GM19463 (cell line): ENCODE results near the gene CCDC63.

Experiments
- ATAC-seq: cut with Tn5 transposase; IDR thresholded peaks from one replicate; pipeline ENCODE4 v1.9.1; 2021; ENCODE audit warnings: mild to moderate bottlenecking, moderate library complexity; ENCODE audit not compliant: unreplicated experiment

The CCDC63 gene

DNA sequence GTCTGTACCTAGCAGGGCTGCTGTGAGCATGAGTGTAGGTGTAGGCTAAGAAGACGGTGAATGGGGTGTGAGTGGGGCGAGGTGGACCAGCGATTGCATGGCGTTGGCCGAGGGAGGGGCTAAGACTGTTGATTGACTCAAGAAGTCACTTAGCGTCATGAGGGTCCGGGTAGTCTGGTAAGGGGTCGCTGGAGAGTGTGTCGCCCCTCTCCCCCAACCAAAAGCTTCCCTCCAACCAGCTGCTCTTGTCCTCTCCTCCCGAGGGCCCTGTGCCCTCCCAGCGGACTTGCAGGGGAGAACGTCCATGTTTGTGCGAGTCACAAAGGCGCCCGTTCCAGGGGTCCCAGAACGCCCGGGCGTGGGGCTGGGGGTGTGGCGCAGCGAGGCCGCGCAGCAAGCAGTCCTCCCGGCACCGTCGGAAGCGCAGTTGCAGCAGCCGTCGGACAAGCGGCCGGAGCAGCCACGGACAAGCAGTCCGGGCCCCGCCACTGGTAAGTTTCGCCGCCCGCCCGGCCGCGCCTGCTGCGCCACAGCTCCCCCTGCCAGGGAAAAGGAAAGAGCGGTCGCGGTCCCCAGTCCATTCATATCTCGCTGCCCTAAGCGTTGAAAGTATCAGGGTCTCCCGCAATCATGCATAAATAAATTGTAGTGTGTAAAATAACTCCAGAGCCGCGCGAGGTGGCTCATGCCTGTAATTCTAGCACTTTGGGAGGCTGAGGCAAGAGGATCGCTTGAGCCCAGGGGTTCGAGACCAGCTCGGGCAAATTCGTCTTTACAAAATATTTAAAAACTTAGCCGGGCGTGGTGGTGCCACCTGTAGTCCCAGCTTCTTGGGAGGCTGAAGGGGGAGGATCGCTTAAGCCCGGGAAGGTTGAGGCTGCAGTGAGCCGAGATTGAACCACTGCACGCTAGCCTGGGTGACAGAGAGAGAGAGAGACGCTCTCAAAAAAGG is at the start of gene CCDC63:
TSS of gene CCDC63 (plus strand) at position 373 of the 952 bp plus-strand sequence. CDS start 5,968 bp downstream, outside the sequence.
- ATAC-seq = no peak

DNA sequence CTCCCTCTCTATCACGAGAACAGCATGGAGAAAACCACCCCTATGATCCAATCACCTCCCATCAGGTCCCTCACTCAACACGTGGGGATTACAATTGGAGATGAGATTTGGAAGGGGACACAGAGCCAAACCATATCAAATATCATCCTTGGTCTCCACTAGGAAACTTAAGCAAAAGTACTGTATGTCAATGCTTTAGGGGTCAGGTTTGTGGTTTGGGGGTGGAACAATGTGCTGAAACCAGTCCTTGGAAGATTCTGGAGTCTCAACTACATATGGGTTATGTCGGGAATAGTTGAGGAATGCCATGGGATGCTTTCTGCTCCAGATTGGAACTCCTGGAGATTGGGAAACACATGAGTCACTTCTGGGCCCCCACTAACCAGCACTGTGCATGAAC is 48.3 kb upstream of the CCDC63 start:
- no peak for ATAC-seq

DNA sequence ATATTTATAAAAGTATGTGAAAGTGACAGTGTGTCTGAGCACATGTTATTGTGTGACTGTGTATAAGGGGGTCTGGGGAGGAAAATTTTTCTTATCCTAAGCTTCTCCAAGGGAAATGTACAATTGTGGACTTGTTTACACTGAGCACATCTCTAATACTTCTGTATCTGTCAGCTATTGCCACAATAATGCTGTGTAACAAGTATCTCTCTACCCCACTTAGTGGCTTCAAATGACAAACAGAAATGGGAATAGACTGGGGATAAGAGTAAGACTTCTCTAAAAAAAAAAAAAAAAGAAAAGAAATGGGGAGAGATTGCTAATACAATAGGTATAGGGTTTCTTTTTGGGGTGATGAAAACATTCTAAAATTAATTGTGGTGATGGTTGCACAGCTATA is 44.3 kb upstream of the CCDC63 start:
- no peak for ATAC-seq

DNA sequence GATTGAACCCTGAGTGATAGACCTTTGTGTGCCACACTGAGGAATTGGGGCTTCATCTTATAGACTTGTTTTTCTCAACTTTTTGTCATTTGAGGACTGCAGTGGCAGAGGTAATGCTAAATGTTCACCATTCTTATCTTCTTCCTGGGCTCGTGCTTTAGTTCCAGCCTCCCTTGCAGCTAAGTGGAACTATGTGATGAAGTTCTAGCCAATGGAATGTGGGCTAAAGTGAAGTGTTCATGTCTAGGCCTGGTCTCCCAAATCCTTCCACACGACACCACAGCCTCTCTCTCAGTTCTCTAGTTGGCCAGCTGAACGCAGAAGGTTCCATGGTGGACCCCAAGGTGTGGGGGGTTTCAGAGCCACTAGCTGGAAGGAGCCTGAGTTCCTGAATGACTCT is 42.4 kb upstream of the CCDC63 start:
- no peak for ATAC-seq

- no peak for ATAC-seq
These were observed 39.1 kb upstream of the CCDC63 start for GRCh38 chr12:110807640-110808039.

GRCh38 chr12:110809149-110809548 is 37.6 kb upstream of the CCDC63 start:
- ATAC-seq = no peak

DNA sequence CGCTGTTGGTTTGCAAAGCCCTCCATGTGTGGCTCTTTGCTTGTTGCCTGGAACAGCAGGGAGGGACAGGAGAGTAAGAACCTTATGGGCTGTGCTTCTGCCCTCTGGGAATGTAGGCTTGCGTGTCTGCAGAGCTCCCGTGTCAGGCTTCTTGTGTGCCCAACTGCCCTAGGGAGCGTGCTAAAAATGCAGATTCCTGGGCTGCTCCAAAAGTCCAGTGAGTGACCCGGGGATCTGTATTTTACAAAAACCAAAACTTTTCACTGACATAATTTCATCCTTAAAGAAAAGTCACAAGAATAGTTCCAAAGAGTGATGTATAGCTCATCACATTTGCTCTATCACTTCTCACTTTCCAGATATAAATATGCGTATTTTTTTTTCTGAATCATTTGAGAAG is 34.8 kb upstream of the CCDC63 start:
- no peak for ATAC-seq

DNA sequence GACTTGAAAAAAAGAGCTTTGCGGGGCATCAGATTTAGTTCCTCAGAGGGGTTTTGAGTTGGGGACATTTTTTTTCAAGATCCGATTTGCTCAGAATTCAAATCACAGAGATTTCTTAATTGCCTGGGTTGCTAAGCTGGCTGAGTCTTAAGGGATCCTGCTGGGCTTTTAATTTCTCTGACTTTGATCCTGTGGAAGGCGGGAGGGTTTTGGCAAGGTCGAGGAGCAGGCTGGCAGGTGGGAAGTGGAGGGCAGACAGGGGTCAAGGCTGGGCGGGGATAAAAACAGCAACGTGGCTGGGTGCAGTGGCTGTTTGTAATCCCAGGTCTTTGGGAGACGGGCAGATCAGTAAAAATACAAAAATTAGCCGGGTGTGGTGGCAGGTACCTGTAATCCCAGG is 33.5 kb upstream of the CCDC63 start:
- no peak for ATAC-seq

GRCh38 chr12:110813756-110814155 is 33.0 kb upstream of the CCDC63 start:
- no peak for ATAC-seq

DNA sequence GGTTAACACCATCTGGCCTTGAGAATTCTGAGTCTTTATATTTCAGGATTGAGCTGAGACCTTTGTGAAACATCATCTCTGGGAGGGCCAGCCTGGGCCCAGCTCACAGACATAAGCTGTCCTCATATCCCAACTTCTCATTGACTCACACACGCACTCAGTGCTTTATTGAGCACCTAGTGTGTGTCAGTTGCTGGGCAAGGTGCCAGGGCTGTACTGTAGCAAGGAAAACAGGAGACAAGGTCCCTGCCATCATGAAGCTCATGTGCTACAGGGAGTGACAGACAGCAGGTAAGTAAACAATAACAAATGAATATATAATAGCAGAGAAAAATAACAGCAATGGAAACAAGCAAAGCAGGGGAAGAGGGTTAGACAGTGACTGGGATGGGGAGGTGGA is 30.5 kb upstream of the CCDC63 start:
- no peak for ATAC-seq

GRCh38 chr12:110816779-110817178 is 30.0 kb upstream of the CCDC63 start:
- no peak for ATAC-seq

GRCh38 chr12:110818511-110818910 is 28.3 kb upstream of the CCDC63 start:
- ATAC-seq = no peak

DNA sequence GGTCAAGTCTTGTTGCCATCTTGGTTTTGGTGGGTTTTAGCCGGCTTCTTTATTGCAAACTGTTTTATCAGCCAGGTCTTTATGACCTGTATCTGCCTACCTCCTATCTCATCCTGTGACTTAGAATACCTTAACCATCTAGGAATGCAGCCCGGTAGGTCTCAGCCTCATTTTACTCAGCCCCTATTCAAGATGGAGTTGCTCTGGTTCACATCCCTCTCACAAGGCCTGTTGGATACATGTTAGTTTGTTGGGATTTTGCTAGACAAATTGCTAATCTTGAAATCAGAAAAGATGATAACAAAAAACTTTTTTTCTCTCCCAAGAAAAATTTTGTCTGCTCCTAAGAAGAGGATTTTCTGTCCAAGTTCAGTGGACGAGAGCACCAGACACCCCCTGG is 27.6 kb upstream of the CCDC63 start:
- ATAC-seq = no peak

- no peak for ATAC-seq
These were observed 27.1 kb upstream of the CCDC63 start for GRCh38 chr12:110819646-110820045.

DNA sequence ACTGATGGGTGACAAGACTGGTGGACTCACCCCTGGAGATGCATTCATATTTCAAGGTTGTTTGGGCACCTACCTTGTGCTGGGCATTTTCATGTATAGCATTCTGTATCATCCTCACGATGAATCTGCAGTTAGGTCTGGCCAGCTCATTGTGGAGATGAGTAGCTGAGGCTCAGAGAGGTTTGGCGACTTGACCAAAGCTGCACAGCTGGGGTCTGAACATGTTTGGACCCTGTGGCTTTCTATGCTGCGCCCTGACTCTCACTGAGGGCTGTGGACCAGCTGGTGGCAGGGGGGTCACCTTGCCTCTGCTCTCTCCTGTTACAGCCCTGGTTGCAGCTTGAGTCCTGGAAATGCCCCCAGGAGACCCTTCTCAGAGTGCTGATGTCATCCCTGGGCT is 24.9 kb upstream of the CCDC63 start:
- no peak for ATAC-seq

DNA sequence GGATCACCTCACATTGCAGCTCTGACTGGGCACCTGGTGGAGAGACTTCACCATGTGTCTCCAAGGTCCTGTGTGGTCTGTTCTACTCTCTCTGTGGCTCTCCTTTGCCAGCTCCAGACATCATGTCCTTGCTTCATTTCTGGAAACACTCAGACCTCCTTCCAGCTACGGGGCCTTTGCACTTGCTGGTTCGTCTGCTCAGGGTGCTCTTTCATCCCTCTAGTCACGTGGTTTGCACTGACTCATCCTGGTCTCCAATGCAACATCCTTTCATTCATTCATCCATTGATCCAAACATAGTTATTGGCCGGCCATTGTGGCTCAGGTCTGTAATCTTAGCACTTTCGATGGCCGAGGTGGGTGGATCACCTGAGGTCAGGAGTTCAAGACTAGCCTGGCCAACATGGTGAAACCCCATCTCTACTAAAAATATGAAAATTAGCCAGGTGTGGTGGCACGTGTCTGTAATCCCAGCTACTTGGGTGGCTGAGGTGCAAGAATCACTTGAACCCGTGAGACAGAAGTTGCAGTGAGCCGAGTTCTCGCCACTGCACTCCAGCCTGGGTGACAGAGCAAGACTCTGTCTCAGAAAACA is 23.9 kb upstream of the CCDC63 start:
- ATAC-seq = no peak

DNA sequence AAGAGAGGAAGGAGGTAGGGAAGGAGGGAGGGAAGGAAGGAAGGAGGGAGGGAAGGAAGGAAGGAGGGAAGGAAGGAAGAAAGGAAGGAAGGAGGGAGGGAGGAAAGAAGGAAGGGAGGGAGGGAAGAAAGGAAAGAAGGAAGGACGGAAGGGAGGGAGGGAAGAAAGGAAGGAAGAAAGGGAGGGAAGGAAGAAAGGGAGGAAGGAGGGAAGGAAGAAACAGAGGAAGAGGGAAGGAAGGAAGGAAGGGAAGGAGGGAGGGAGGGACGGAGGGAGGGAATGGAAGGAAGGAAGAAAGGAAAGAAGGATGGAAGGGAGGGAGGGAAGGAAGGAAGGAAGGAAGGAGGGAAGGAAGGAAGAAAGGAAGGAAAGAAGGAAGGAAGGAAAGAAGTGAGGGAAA is 22.4 kb upstream of the CCDC63 start:
- ATAC-seq = no peak

DNA sequence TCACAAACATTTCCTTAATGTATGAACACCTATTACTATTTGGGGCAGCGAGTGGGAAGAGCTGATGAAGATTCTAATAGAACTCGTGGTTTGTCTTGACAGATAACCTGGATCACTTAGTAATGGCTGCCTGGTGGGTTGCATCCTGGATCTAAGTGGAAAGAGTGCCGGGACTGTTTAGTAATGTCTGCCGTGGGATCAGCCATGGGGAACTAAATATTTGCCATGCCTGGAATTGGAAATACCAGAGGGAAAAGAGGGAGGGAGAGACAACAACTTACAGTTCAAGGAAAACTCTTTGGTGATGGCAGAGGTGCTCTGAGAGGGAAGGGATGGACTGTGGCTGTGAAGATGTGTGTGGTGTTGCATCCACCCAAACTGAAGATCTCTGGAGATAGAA is 21.3 kb upstream of the CCDC63 start:
- no peak for ATAC-seq

- ATAC-seq = peak; percentile 82
These were observed 20.1 kb upstream of the CCDC63 start for GRCh38 chr12:110826592-110827200.

GRCh38 chr12:110829308-110829707 is 17.5 kb upstream of the CCDC63 start:
- no peak for ATAC-seq

DNA sequence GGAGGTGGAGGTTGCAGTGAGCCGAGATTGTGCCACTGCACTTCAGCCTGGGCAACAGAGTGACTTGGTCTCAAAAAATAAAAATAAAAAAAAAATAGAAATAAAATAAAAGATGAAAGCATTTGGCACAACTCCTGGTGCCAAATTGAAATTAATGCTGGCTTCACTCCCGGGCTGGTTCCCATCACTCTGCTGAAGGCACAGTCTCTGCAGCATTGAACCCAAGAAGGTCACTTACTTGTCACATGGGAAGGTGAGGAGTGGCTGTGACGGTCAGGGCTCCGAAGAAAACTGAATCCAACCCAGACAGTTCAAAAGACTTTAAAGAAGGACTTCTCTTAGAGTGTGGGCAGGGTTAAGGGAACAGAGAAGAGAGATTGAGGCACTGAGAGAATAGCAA is 10.5 kb upstream of the CCDC63 start:
- no peak for ATAC-seq

GRCh38 chr12:110841007-110841406 is 5.8 kb upstream of the CCDC63 start:
- no peak for ATAC-seq
